HepG2 (cell line): ENCODE measurements around the gene PANK1. TPM values are rescaled to one million over a fixed set of nuclear protein-coding genes. Genes with fewer than 3 reads are reported as not detected.

ENCODE experiments used
- ATAC-seq: fragments of 200-7000 bp; cut with Tn5 transposase; 3 replicates; pipeline ENCODE4 v1.9.1; 2020; ENCODE audit warnings: mild to moderate bottlenecking, moderate library complexity
- BruUV-seq: library from RNA; stranded (reverse); fragments of 400-500 nt; replicated peaks from 2 replicates; lab custom pipeline; 2021; lab: Mats Ljungman, UMichigan
- CTCF ChIA-PET: fragments of 300-600 bp; formaldehyde crosslinking; extraction: SDS; loops from one replicate; lab custom pipeline; 2021; ENCODE audit warnings: low total read pairs, inconsistent platforms, low intra/inter-chr PET ratio; lab: Yijun Ruan, JAX
- POLR2A ChIA-PET: fragments of 350-600 bp; sonication (Branson Sonifier 250); formaldehyde crosslinking; loops from one replicate; lab custom pipeline; 2020; ENCODE audit warnings: antibody characterized with exemption, inconsistent platforms; lab: Yijun Ruan, JAX
- DNase-seq: peaks from one replicate; pipeline ENCODE4 v3.0.0-alpha.2; 2015; ENCODE audit warnings: low spot score
- FAIRE-seq: peaks from 3 replicates; lab custom pipeline; 2011; peaks lifted over from hg19 to GRCh38; lab: Jason Lieb, UNC
- H2AFZ ChIP-seq: one replicate; pipeline ENCODE4 v1.6.1; 2011; ENCODE audit warnings: low read length, inconsistent platforms
- H3K27ac ChIP-seq: fragments of 300-600 bp; 3 replicates; pipeline ENCODE4 v1.8.0; 2011; ENCODE audit warnings: mixed run types, mild to moderate bottlenecking, mixed read lengths, low read length, inconsistent platforms; ENCODE audit not compliant: insufficient read depth; ENCODE audit errors: extremely low read length
- H3K27me3 ChIP-seq, 2 experiments: fragments of 200-600 bp in 1 of 2; 2 replicates in 1 of 2; 3 replicates in 1 of 2; pipeline versions ENCODE4 v1.6.0 to v1.8.0; 2011; ENCODE audit warnings: low read length in 2 of 2, mild to moderate bottlenecking in 2 of 2, moderate library complexity in 2 of 2, inconsistent platforms in 1 of 2; ENCODE audit not compliant: insufficient read depth in 2 of 2, control insufficient read depth in 1 of 2
- H3K36me3 ChIP-seq, 2 experiments: fragments of 200-600 bp in 1 of 2; replicated peaks in 1 of 2; 2 replicates in 1 of 2; 3 replicates in 1 of 2; pipeline versions ENCODE4 v1.5.1 to v1.8.0; 2011; ENCODE audit warnings: low read length in 2 of 2, inconsistent platforms in 1 of 2; ENCODE audit not compliant: insufficient read depth in 2 of 2, control insufficient read depth in 1 of 2
- H3K4me1 ChIP-seq: 2 replicates; pipeline ENCODE4 v1.5.1; 2012; ENCODE audit warnings: low read length, inconsistent platforms; ENCODE audit not compliant: insufficient read depth
- H3K4me2 ChIP-seq: 2 replicates; pipeline ENCODE4 v1.6.0; 2011; ENCODE audit warnings: low read depth, low read length, inconsistent platforms
- H3K4me3 ChIP-seq, 3 experiments: fragments of 200-600 bp in 1 of 3; sonication (generic), shearing (Covaris generic) in 1 of 3; replicated peaks in 1 of 3; 2 replicates each; pipeline ENCODE4 v1.5.1; 2011 to 2016; ENCODE audit warnings: low read length in 3 of 3, inconsistent platforms in 2 of 3, low read depth in 2 of 3, mild to moderate bottlenecking in 2 of 3, control low read depth in 1 of 3, mixed read lengths in 1 of 3; ENCODE audit not compliant: insufficient read depth in 1 of 3
- H3K79me2 ChIP-seq: one replicate; pipeline ENCODE4 v1.6.1; 2011; ENCODE audit warnings: low read length, inconsistent platforms; ENCODE audit not compliant: insufficient read depth
- H3K9ac ChIP-seq: 2 replicates; pipeline ENCODE4 v1.6.0; 2011; ENCODE audit warnings: mild to moderate bottlenecking, low read depth, low read length, inconsistent platforms; ENCODE audit not compliant: insufficient read depth
- H3K9me3 ChIP-seq: 2 replicates; pipeline ENCODE4 v1.5.1; 2012; ENCODE audit warnings: mild to moderate bottlenecking, low read length
- H4K20me1 ChIP-seq: 2 replicates; pipeline ENCODE4 v1.6.0; 2011; ENCODE audit warnings: inconsistent platforms, mild to moderate bottlenecking, low read length, moderate library complexity; ENCODE audit not compliant: insufficient read depth
- ATF7-NPFF ChIP-seq: sonication (generic); formaldehyde crosslinking; IDR thresholded peaks from 2 replicates; pipeline ENCODE4 v1.8.1; 2023; ENCODE audit warnings: mild to moderate bottlenecking, low read depth, missing genetic modification reagents, moderate library complexity
- CEBPG ChIP-seq: IDR thresholded peaks from 2 replicates; pipeline ENCODE4 v1.6.1; 2016
- CERS6 ChIP-seq: sonication (generic); formaldehyde crosslinking; IDR thresholded peaks from 2 replicates; pipeline ENCODE4 v1.5.0; 2020; ENCODE audit warnings: missing genetic modification reagents
- KDM6A ChIP-seq: IDR thresholded peaks from 2 replicates; pipeline ENCODE4 v1.6.1; 2016; ENCODE audit warnings: low read depth
- MAFG ChIP-seq: sonication (generic); formaldehyde crosslinking; IDR thresholded peaks from 2 replicates; pipeline ENCODE4 v1.5.1; 2020; ENCODE audit warnings: mild to moderate bottlenecking, missing genetic modification reagents
- NRL ChIP-seq: sonication (generic); formaldehyde crosslinking; IDR thresholded peaks from 2 replicates; pipeline ENCODE4 v1.5.0; 2020; ENCODE audit warnings: missing genetic modification reagents, mild to moderate bottlenecking, moderate library complexity, borderline replicate concordance
- PTBP1 ChIP-seq: fragments of 200-400 bp; formaldehyde crosslinking; IDR thresholded peaks from 2 replicates; pipeline ENCODE4 v1.6.1; 2018; ENCODE audit warnings: low read length, low read depth; ENCODE audit not compliant: poor library complexity, severe bottlenecking
- SRF ChIP-seq: IDR thresholded peaks from 2 replicates; pipeline ENCODE4 v1.6.1; 2011; ENCODE audit warnings: mild to moderate bottlenecking, low read depth, low read length, moderate library complexity
- TBP ChIP-seq: sonication (generic); formaldehyde crosslinking; IDR thresholded peaks from 2 replicates; pipeline ENCODE4 v1.5.0; 2020; ENCODE audit warnings: missing genetic modification reagents
- TEAD3 ChIP-seq: optimal IDR thresholded peaks from 2 replicates; pipeline ENCODE3; 2016; ENCODE audit warnings: borderline replicate concordance
- WGBS: methylation state at CpG from one replicate; pipeline ENCODE4 v1.1.6; 2017; ENCODE audit warnings: low lambda C conversion rate; 5-methylcytosine and 5-hydroxymethylcytosine counted together
- in situ Hi-C: cut with HindIII; loops from 2 replicates; pipeline ENCODE4 v1.10.0; 2017; ENCODE audit warnings: low pct_unique_long_range_greater_than_20kb; ENCODE audit not compliant: extremely low pct_ligation_motif_present
- intact Hi-C: fragments of 100-400 bp; cut with micrococcal nuclease; formaldehyde crosslinking; loops from one replicate; pipeline ENCODE4 v1.10.0; 2022; ENCODE audit not compliant: unreplicated experiment
- polyA plus RNA-seq, 8 experiments: library from polyadenylated mRNA; depleted of rRNA in 3 of 8; stranded (reverse) in 7 of 8; unstranded in 1 of 8; fragments of >200 nt; fragmentation: Illumina TruSeq in 4 of 8; extraction: Trizol in 4 of 8; gene quantifications; 2 replicates each; pipeline versions ENCODE4 v1.2.1 to v1.2.3, GENCODE V29; 2011 to 2016; ENCODE audit warnings: low read depth in 4 of 8, missing spikeins in 1 of 8, mixed read lengths in 1 of 8; ENCODE audit not compliant: insufficient read depth in 1 of 8
- total RNA-seq, 5 experiments: library from RNA; depleted of rRNA; stranded (reverse); fragments of >200 nt; fragmentation: Illumina TruSeq; extraction: Trizol; gene quantifications; 2 replicates each; pipeline ENCODE4 v1.2.3, GENCODE V29; 2016; ENCODE audit warnings: low read depth in 1 of 5
- TF ChIP-seq, protein P1 (sequence below): sonication (generic); formaldehyde crosslinking; IDR thresholded peaks from 2 replicates; pipeline ENCODE4 v1.9.0; 2021; ENCODE audit warnings: mild to moderate bottlenecking, missing genetic modification reagents
- TF ChIP-seq, protein P2 (sequence below): sonication (generic); formaldehyde crosslinking; IDR thresholded peaks from 2 replicates; pipeline ENCODE4 v1.4.0; 2020; ENCODE audit warnings: missing genetic modification reagents; ENCODE audit errors: not compliant biosample characterization

The PANK1 gene
- total and polyA plus RNA-seq, 2 of the 13 experiments (the other 11 are each of a cell fraction or from before 2014, with no cell fraction given): 18.2 to 33.3 TPM

DNA sequence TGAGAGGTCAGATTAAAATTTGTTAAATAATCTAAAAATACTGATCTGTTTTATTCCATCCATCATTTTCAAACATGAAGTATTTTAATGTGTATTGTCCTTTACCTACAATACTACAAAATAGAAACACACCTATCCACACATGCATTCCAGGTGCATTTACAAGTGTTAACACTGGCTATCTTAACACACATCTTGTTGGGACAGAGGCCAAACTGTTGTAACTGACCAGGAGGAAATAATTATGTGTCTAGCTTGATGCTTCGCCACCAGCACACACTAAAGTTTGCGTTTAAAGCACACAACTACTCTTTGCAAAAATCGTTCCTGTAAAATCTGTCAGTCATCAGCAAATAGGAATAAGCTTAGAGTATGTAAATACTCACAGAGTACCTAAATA is 2.8 kb downstream of the PANK1 start:
- FAIRE-seq (no peak), DNase-seq (no peak), ATAC-seq (no peak)
- Histone ChIP-seq H3K9me3 (no peaks in the 10 kb centered on the region), H2AFZ (no peak overlapping the region), H3K36me3 (peaks cover 2 to 9% of the 10 kb centered on the region in 2 experiments; a peak in 4 of 5 replicates), H4K20me1 (peaks cover 19% of the 10 kb centered on the region; the same call in 1 of the 2 replicates), H3K27ac (peak overlapping the region; percentile 38), H3K4me3 (peak overlapping the region; percentile 60 to 83 (median 80); a peak in 5 of 6 replicates), H3K4me1 (peaks cover 61% of the 10 kb centered on the region), H3K27me3 (no peaks in the 10 kb centered on the region), H3K79me2 (peaks cover 64% of the 10 kb centered on the region), H3K4me2 (peak overlapping the region; percentile 85), H3K9ac (peak overlapping the region; percentile 79; the same call in 1 of the 2 replicates)
- TF ChIP-seq NRL (CRISPR knock-in tag) (no peak), ATF7-NPFF (CRISPR knock-in tag) (no peak), PTBP1 (no peak), CERS6 (CRISPR knock-in tag) (no peak), TBP (no peak), CEBPG (CRISPR knock-in tag) (0 out of 2 replicates have a peak, but pooled peaks have one; percentile 11), KDM6A (CRISPR knock-in tag) (no peak), TEAD3 (peak; percentile 32), SRF (no peak), MAFG (no peak)
- TF ChIP-seq, protein P1, sequence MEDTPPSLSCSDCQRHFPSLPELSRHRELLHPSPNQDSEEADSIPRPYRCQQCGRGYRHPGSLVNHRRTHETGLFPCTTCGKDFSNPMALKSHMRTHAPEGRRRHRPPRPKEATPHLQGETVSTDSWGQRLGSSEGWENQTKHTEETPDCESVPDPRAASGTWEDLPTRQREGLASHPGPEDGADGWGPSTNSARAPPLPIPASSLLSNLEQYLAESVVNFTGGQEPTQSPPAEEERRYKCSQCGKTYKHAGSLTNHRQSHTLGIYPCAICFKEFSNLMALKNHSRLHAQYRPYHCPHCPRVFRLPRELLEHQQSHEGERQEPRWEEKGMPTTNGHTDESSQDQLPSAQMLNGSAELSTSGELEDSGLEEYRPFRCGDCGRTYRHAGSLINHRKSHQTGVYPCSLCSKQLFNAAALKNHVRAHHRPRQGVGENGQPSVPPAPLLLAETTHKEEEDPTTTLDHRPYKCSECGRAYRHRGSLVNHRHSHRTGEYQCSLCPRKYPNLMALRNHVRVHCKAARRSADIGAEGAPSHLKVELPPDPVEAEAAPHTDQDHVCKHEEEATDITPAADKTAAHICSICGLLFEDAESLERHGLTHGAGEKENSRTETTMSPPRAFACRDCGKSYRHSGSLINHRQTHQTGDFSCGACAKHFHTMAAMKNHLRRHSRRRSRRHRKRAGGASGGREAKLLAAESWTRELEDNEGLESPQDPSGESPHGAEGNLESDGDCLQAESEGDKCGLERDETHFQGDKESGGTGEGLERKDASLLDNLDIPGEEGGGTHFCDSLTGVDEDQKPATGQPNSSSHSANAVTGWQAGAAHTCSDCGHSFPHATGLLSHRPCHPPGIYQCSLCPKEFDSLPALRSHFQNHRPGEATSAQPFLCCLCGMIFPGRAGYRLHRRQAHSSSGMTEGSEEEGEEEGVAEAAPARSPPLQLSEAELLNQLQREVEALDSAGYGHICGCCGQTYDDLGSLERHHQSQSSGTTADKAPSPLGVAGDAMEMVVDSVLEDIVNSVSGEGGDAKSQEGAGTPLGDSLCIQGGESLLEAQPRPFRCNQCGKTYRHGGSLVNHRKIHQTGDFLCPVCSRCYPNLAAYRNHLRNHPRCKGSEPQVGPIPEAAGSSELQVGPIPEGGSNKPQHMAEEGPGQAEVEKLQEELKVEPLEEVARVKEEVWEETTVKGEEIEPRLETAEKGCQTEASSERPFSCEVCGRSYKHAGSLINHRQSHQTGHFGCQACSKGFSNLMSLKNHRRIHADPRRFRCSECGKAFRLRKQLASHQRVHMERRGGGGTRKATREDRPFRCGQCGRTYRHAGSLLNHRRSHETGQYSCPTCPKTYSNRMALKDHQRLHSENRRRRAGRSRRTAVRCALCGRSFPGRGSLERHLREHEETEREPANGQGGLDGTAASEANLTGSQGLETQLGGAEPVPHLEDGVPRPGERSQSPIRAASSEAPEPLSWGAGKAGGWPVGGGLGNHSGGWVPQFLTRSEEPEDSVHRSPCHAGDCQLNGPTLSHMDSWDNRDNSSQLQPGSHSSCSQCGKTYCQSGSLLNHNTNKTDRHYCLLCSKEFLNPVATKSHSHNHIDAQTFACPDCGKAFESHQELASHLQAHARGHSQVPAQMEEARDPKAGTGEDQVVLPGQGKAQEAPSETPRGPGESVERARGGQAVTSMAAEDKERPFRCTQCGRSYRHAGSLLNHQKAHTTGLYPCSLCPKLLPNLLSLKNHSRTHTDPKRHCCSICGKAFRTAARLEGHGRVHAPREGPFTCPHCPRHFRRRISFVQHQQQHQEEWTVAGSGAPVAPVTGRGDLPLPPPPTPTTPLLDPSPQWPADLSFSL (CRISPR knock-in tag): peak; percentile 56; the same call in 1 of the 2 replicates
- TF ChIP-seq, protein P2, sequence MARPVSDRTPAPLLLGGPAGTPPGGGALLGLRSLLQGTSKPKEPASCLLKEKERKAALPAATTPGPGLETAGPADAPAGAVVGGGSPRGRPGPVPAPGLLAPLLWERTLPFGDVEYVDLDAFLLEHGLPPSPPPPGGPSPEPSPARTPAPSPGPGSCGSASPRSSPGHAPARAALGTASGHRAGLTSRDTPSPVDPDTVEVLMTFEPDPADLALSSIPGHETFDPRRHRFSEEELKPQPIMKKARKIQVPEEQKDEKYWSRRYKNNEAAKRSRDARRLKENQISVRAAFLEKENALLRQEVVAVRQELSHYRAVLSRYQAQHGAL (CRISPR knock-in tag): no peak
- ChIA-PET POLR2A (interaction anchor here (2.3 to 5.9 kb wide), 3 partner anchors 10 to 391 kb away, joined by 18 to 114 read pairs (median 79); partner anchors contain the start of genes KIF20B and LIPA), CTCF (no interaction called here)
- WGBS: 25% methylated on average over 3 of the region's 3 CpGs
- in situ Hi-C loops: no loop called here
- no TSS peak for BruUV-seq
- intact Hi-C loops: loop anchor here (5.0 kb wide), 1 partner anchor 215 kb away; no protein-coding TSS in a partner anchor
